LoVo (cell line): ENCODE results near the gene ASAP3.

Experiments
- DNase-seq: peaks from one replicate; pipeline ENCODE4 v3.0.0-alpha.2; 2016; ENCODE audit warnings: low spot score

ASAP3 gene

GRCh38 chr1:23422941-23423340 lies 61.0 kb downstream of the ASAP3 start:
- no peak for DNase-seq

DNA sequence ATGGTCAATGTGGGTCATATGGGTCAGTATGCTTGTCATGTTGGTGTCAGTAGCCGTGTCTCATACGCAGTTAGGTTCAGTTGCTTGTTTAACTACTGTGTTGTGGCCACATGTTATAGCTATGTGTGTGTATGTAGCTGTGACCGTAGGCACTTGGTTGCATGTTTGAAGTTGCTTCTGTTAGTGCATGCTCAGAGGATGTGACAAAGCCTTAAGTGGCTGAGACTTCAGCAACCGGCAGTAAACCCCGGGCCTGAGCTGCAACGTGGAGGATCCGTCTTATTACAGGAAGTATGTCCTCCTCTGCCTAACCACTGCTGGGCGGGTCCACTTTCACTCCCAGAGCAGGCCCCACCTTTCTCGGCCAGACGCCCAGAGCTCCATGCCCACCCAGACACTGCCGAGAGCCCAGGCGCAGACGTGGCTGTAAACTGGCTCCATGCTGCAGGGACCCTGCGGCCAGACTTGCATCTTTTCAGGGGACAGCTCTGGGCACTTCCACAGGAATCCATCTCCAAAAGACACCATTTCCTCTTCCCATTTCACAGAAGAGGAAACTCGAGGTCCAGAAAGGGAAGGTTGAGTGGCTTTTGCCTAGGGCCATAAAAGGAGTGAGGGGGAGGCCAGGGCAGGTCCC lies 61.6 kb downstream of the ASAP3 start:
- peak; percentile 33 for DNase-seq

GRCh38 chr1:23421753-23422240 lies 62.2 kb downstream of the ASAP3 start:
- no peak for DNase-seq

DNA sequence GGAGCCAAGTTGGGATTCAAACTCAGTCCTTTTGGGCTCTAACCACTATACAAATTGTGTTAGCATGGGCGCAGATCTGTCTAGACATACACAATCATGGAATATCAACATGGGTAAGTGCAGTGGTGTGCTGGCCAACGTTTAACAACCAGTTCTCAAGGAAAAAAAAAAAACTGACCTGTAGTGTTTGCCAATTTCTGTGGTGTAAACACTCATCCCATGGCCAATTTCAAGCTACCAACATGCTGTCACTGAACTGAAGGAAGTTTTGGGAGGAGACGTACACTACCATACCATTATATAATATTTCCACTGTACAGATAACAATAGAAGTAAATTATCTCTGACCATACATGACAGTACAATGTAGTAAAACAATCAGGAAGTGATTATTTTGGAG lies 62.6 kb downstream of the ASAP3 start:
- DNase-seq = no peak

GRCh38 chr1:23420778-23421177 lies 63.2 kb downstream of the ASAP3 start:
- DNase-seq = no peak

DNA sequence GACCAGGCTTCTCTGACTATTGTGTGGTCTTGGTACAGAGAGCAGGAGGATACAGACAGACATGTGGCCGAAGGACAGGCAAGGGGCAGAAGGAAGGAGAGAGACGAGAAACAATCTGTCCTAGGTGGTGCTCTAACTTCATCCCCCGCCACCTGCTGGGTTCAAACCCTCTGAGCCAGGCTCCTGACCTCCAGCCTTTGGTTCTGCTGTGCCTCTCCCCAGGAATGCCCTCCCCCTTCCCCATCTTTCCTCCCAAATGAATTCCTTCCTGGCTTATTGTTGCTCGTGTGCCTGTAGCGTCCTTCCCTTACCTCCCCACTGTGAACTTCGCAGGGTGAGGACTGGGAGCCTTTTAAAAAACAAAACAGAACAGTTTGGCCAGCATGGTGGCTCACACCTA lies 64.8 kb downstream of the ASAP3 start:
- no peak for DNase-seq

DNA sequence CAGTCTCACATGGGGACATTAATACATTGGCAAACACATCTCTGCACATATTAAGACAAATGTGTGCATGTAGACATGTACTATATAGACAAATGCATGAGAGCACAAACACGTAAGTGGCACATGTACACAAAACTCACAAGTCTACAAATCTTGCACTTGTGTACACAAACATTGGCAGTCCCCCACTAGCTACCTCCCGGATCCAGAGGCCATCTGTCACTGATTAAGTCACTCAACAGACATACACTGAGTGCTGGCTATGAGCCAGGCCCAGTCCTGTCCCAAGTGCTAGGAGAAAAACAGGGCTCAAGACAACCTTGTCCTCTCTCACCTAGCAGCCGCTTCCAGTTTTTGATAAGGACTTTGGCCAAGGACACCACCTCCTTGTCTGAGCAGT lies 66.4 kb downstream of the ASAP3 start:
- DNase-seq = no peak

- DNase-seq = no peak
These were observed 67.0 kb downstream of the ASAP3 start for GRCh38 chr1:23416964-23417363.

GRCh38 chr1:23408797-23409290 lies 75.1 kb downstream of the ASAP3 start:
- no peak for DNase-seq

GRCh38 chr1:23407016-23407630 lies 76.9 kb downstream of the ASAP3 start:
- DNase-seq = no peak

DNA sequence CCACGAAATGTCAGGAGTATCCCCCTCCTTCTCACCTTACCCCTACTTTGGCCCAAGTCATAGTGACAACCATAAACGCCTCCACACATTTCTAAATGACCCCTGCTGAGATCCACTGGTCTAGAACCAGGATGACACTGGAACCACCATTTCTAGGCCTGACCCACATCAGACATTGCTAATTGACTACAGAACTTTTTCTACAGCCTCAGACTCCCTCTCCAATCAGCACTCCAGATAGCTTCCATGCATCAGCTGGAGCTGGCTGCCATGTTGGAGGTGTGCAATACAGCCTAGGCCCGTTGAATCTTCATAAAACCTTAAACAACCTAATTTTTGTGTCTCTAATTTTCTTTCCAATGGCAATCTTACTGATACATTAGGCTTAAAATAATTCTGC lies 78.0 kb downstream of the ASAP3 start:
- no peak for DNase-seq

- DNase-seq = peak; percentile 94
These were observed 80.1 kb downstream of the ASAP3 start for GRCh38 chr1:23403735-23404486.

DNA sequence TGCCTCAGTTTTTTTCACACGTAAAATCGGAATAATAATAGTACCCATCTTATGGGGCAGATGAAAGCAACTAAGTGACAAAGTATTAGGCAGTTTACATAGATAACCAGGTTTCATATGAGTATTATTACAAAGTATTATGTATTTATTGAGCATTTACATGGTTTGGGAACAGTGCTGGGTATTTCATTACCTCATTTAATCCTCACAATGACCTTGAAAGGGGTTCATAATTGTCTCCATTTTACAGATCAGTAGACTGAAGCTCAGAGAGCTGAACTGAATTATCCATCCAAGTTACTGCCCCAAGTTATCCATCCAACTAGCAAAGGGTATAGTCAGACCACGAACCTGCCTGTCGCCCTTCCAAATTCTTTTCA lies 80.6 kb downstream of the ASAP3 start:
- no peak for DNase-seq

DNA sequence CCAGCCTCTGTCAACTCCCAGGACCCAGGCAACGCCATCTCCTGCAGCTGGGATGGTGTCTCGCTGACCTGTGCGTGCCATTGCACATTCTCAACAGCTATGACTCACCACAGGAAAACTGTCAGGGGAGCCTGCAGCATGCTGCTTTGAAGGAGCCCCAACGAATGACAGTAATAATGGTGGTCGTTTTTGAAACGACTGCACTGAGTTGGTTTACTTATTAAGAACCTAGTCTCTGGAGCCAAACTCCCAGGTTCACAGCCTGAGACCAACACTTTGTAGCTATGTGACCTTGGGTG lies 81.0 kb downstream of the ASAP3 start:
- DNase-seq = peak; percentile 37

GRCh38 chr1:23402286-23403037 lies 81.5 kb downstream of the ASAP3 start:
- no peak for DNase-seq

- DNase-seq = no peak
These were observed 82.7 kb downstream of the ASAP3 start for GRCh38 chr1:23401313-23401712.

- DNase-seq = no peak
These were observed 83.5 kb downstream of the ASAP3 start for GRCh38 chr1:23400324-23401114.

- DNase-seq = no peak
These were observed 84.8 kb downstream of the ASAP3 start for GRCh38 chr1:23399229-23399628.

DNA sequence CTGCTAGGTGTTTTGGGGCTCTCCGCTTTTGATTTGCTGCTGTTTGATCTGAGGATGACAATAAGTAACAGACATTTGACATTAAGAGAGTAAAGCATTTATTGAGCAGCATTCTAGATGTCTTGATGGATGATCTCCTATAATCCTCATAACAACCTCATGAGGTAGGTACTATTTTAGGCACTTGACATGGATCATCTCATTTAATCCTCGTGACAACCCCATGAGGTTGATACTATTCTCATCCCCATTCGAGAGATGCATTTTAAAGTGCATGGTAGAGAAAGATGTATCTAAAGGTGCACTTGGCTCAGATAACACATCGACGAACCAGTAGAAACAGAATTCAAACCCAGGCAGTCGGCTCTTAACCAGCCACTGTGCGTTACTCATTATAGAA lies 86.1 kb downstream of the ASAP3 start:
- DNase-seq = no peak

GRCh38 chr1:23396380-23396779 lies 87.6 kb downstream of the ASAP3 start:
- DNase-seq = no peak

DNA sequence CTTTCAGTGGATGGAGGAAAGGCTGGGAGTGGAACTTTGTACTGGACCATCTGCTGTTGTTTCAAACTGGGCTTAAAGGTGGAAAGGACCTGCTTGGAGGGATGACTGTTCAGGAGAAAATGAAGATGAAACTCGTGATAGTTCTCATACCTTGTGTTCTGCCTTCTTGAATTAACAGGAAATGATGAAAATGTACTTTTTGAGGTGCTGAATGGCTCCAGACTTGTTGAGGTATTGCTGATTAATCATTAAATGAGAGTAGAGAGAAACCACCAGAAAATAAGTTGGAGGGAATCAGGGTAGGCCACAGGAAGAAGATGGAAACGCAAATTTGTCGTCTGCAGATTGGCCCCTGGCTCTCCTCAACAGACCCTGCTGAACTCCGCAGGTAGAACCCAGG lies 88.1 kb downstream of the ASAP3 start:
- no peak for DNase-seq
